ENCODE results near the gene SCAMP1.
A peak's percentile ranks its signal among the peaks of the same experiment; 100 is the strongest.
"Not testable (repeated sequence)": the region's sequence is repeated elsewhere in the genome, so short reads cannot be mapped to it uniquely, and the experiment has no call there.

Gene SCAMP1

DNA sequence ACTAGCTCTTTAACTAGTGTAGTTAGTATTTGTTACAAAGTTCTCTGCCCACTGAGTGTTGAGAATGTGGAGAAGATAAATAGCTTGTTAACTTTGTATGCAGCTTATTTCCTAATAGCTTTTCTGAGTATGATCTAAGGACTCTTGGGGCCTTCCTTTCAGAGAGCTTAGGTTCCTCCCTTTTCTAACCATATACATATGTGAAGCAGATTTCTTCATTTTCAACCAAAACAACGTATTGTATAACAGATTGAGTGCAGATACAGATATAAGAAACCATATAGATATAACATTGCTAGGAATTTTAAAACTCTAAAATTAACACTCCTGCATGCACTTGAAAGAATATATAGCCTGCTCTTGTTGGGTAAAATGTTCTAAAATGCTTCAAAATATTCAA is 70.4 kb downstream of the SCAMP1 start:
- no peak for DNase-seq

DNA sequence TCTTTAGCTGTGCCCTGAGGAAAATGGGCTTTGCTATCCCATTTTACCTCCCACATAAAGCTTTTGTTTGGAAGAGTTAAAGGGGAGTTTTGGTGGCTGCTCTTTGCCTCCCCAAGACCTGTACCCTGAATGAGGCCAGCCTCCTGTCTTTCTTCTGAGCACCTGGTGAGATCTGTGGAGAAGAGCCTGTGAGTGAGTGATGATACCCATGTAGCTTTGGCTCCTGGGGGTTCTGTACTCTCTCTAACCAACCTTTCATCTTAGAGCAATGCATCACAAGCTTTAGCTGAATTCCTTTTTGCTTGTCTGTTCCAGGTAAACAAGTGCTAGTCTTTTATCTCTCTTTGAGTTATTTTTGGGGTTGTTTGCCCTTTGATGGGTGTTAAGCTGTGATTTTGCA is 73.6 kb downstream of the SCAMP1 start:
- DNase-seq, result no peak

- no peak for DNase-seq
Measured at GRCh38 chr5:78447775-78448424, 87.5 kb downstream of the SCAMP1 start.

GRCh38 chr5:78449103-78449502 is 88.7 kb downstream of the SCAMP1 start:
- no peak for DNase-seq

- not testable (repeated sequence) for DNase-seq
Measured at GRCh38 chr5:78457507-78457906, 97.1 kb downstream of the SCAMP1 start.

DNA sequence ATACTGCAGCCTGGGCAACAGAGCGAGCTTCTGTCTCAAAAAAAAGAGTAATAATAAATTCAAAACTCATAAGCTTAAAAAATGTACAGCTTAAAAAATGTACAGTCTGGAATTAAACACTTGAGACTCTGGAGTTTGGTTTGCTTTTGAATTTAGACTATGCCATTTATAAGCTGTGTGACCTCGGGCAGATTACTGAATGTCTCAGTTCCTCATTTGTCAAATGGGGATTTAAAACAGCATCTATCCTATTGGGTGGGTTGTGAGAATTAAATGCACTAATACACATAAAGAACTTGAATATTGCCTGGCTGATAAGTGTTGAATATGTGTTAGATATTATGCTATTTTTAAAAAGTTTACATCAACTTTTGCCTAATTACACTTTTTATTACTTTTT is 98.4 kb downstream of the SCAMP1 start:
- DNase-seq, result no peak

GRCh38 chr5:78467140-78467539 is 106.7 kb downstream of the SCAMP1 start:
- DNase-seq, result no peak

DNA sequence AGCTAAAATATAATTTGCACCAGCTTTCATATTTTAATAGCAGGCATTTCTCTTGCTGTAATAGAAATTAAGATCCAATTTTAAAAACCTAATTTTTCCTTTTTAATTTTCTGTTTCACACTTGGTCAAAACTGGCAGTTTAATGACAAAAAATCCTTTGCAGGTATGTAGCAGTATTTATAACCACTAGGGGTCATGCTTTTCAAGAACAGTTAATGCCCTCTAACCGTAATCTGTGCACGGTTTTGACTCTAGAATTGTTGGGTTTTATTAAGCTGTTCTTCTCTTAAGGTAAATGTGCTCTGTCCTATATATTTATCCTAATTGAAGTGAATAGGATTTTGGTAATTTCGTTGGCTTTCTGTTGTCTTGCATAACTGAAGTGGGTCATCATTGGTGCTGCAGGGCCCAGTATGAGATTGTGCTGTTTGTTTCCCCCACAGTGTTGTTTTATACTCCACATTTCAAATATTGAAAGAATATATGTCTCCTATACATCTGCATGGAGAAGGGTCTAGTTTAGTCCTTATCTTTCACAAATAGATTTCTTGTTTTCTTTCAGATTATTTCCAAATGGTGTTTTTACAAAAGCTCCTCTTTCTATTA is 107.4 kb downstream of the SCAMP1 start:
- DNase-seq, result peak in 1 of 2 donors; percentile 9

DNA sequence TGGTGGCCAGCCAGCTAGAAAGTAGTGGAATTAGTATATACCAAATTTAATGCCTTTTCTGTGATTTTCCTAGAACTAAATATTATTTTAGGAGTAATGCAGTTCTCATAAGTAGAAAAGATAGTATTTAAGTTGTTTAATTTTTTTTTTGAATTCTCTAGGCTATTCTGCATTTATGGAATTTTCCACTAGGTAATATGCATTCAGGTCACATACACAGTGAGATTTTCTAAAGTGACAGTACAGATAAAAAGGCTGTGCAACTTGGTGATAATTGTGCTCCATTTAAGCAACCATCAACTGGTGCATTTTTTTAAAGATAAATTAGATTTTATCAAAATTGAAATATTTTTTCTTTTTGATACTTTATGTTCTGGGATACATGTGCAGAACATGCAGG is 111.5 kb downstream of the SCAMP1 start:
- no peak for DNase-seq

GRCh38 chr5:78472469-78473106 is 112.2 kb downstream of the SCAMP1 start:
- DNase-seq, result no peak

GRCh38 chr5:78473751-78474150 is 113.3 kb downstream of the SCAMP1 start:
- DNase-seq, result no peak

- no peak for DNase-seq
Measured at GRCh38 chr5:78475370-78475769, 115.0 kb downstream of the SCAMP1 start.

DNA sequence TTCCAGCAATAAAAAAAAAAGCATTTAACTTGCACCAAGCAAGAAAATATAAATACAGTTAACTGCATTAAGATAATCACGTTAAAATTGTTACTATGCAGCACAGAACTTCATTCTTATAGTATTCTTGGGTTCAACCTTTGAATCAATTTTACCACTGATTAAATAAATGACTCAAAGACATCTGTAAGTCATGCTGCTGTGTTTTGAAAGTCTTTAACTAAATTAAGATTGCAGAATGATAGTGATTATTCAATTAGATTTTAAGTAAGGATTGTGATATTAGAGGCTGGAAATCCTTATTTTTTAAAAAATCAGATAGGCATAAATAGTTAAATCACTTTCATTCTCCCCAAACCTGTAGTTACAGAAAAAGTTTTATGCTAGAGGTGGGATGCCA is 116.4 kb downstream of the SCAMP1 start:
- DNase-seq, result no peak

DNA sequence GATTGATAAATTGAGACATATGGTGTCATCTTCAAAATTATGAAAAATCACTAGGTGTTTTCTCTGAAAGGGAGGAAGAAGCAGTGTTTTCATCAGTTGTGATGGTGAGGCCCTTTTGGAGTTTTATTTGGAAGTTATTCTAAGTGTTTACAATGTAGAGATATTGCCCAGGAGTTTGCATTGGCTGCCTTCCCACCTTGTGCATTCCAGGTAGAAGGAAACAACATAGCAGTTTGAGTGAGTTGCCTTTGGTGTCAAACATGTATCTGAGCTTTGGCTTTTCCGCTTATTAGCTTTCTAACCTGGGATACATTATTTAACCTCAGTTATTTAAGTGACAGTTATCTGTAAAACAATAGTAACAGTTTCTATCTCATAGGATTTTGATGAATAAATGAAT is 122.5 kb downstream of the SCAMP1 start:
- no peak for DNase-seq

- peak; percentile 5 to 29 for DNase-seq
Measured at GRCh38 chr5:78483809-78484521, 123.5 kb downstream of the SCAMP1 start.

GRCh38 chr5:78486218-78486617 is 125.8 kb downstream of the SCAMP1 start:
- no peak for DNase-seq

DNA sequence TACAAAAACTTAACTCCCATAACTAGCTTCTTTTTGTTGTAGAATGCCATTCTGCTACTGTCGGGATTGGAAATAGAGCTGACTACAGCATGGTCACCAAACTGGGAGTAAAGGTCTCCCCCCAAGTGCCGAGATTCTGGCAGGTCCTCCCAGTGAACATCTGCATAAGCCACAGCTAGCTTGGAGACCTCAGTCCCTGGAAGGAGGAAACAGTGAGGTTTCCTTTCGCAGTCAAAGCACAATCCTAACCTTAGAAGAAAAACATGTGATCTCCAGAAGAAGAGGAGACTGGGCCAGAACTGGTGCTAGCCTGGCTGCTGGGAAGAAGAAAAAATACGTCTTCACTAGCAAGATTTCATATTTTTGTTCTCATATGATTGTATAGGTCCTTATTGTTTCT is 127.4 kb downstream of the SCAMP1 start:
- no peak for DNase-seq

- DNase-seq, result no peak
Measured at GRCh38 chr5:78490709-78491485, 130.5 kb downstream of the SCAMP1 start.

DNA sequence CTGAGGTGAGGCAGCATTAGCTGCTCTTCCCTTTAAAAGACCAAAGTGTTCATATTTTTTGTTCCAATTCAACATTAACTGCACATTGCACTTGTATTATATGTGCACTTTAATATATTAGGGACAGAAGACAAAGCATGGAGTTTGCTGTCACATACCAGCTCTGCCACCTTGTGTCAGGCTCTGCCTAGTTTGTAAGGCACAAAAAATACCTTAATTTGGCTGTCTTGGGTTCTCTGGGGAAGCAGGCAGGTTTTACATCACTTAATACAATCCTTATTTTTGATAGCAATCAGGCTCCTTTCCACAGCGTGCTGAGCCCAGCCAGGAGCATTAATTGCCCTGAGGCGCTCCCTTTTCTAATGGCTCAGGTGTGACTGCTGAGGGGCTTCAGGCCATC is 131.8 kb downstream of the SCAMP1 start:
- no peak for DNase-seq

DNA sequence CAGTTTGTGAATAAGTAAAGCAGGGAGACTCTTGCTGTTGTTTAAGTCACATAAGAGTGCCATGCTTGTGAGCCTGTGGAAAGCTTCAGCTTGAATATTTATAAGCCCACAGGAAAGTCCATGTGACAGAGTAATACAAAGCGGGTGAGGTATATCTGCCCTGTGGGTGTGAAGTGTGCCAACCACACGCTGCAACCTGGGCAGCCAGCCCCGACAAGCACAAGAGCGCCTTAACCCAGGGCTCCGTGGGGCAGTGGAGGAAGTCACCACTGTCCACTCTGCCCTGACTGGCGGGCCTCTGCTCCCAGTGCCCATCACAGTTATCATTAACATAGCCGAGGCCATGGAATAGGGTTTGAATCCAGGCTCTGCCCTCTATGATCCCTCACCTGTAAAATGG is 132.2 kb downstream of the SCAMP1 start:
- DNase-seq, result no peak

DNA sequence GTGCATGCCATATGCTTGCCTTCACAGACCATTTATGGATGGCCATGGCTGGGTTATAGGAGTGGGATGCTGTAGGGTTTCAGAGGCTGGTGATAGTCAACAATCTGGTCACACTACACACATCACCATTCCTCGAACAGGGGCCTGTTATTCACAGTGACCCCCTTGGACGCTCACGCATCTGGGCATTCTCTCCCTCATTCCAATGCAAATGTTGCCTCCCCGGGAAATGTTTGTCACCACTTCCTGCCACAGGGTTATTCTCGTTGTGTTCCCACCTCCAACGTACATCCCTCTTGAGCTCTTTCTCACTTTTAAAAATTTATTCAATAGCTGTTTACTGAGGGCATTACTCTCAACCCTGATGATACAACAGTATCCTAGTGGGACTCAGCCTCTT is 135.4 kb downstream of the SCAMP1 start:
- no peak for DNase-seq

DNA sequence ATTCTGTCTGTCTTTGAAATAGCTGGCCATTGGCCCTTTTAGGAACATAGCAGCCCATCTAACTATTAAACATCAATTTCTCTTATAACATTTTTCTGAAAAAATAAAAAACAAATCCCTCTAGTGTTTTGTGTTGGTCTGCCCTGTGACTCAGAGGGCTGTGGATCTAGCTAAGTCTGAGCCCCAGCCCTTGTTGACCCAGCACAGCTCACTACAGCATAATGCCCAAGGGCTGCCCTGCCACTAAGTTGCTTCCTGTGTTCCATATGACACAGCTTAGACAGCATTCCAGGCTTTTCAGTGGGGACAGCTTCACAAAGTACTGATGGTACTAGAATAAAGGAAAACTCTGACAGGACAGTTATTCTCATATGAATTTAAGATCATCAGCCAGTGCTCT is 136.0 kb downstream of the SCAMP1 start:
- DNase-seq, result no peak
